Stimulated activated CD8-positive, alpha-beta memory T cell treated with anti-CD3 and anti-CD28 coated beads, Interleukin-12 subunit alpha, Interleukin-12 subunit beta, amount 100 ng/mL, for 24 hours (primary cell): ENCODE results near the gene NEUROG2.
"Not testable (repeated sequence)": the region's sequence is repeated elsewhere in the genome, so short reads cannot be mapped to it uniquely, and the experiment has no call there.

Experiments
- DNase-seq: peaks from one replicate; pipeline ENCODE4 v3.0.0-alpha.2; 2020; ENCODE audit errors: extremely low read depth

The NEUROG2 gene

GRCh38 chr4:112516066-112516470, at the start of gene NEUROG2:
Gene NEUROG2, minus strand, starts transcription at chr4:112516180. Its CDS starts 705 bp downstream, at chr4:112515475.
- DNase-seq: no peak

GRCh38 chr4:112564706-112565270, 48.8 kb upstream of the NEUROG2 start:
- no peak for DNase-seq

GRCh38 chr4:112563431-112564200, 47.6 kb upstream of the NEUROG2 start:
- no peak for DNase-seq

- DNase-seq: no peak
These were observed 46.4 kb upstream of the NEUROG2 start for GRCh38 chr4:112562254-112562879.

- DNase-seq: no peak
These were observed 44.1 kb upstream of the NEUROG2 start for GRCh38 chr4:112560084-112560483.

- no peak for DNase-seq
These were observed 43.1 kb upstream of the NEUROG2 start for GRCh38 chr4:112559053-112559452.

- no peak for DNase-seq
These were observed 41.9 kb upstream of the NEUROG2 start for GRCh38 chr4:112557676-112558411.

- not testable (repeated sequence) for DNase-seq
These were observed 38.3 kb upstream of the NEUROG2 start for GRCh38 chr4:112554271-112554670.

GRCh38 chr4:112552668-112553067, 36.7 kb upstream of the NEUROG2 start:
- DNase-seq: no peak

GRCh38 chr4:112550728-112551127, 34.7 kb upstream of the NEUROG2 start:
- DNase-seq: no peak

- DNase-seq: no peak
These were observed 30.5 kb upstream of the NEUROG2 start for GRCh38 chr4:112546476-112546875.

- no peak for DNase-seq
These were observed 29.4 kb upstream of the NEUROG2 start for GRCh38 chr4:112545346-112545745.

- DNase-seq: no peak
These were observed 24.7 kb upstream of the NEUROG2 start for GRCh38 chr4:112540695-112541094.

GRCh38 chr4:112536123-112536522, 20.1 kb upstream of the NEUROG2 start:
- DNase-seq: no peak

GRCh38 chr4:112532267-112532666, 16.3 kb upstream of the NEUROG2 start:
- no peak for DNase-seq

GRCh38 chr4:112531146-112531545, 15.2 kb upstream of the NEUROG2 start:
- no peak for DNase-seq

- DNase-seq: no peak
These were observed 10.1 kb upstream of the NEUROG2 start for GRCh38 chr4:112526061-112526460.

GRCh38 chr4:112523764-112524505, 8.0 kb upstream of the NEUROG2 start:
- DNase-seq: peak; percentile 41

- no peak for DNase-seq
These were observed 7.2 kb upstream of the NEUROG2 start for GRCh38 chr4:112523008-112523721.

- not testable (repeated sequence) for DNase-seq
These were observed 6.5 kb upstream of the NEUROG2 start for GRCh38 chr4:112522431-112522830.
